Measurements from ENCODE around the gene SDR42E1. TPM values are rescaled to one million over a fixed set of nuclear protein-coding genes. Genes with fewer than 3 reads are reported as not detected.

Gene SDR42E1
- total and polyA plus RNA-seq, 2 of the 13 experiments (the other 11 are each of a cell fraction or from before 2014, with no cell fraction given): 0.01 to 0.13 TPM

GRCh38 chr16:82050909-82051357 lies 39.7 kb upstream of the SDR42E1 start (continued):
- TF ChIP-seq ZNF280D (CRISPR knock-in tag; IDR thresholded peaks at IDR 0.05) (no peak; the same call in 1 of the 2 replicates), ATM (IDR thresholded peaks at IDR 0.05; ENCODE audit: borderline replicate concordance) (no peak), GPN1 (CRISPR knock-in tag; IDR thresholded peaks at IDR 0.05; ENCODE audit: borderline replicate concordance) (no peak), HDAC1 (CRISPR knock-in tag; IDR thresholded peaks at IDR 0.05) (peak; percentile 49; the same call in 1 of the 2 replicates), ZBTB40 (IDR thresholded peaks at IDR 0.05) (no peak), ZBTB40 (CRISPR knock-in tag; IDR thresholded peaks at IDR 0.05) (no peak), ZFYVE20 (CRISPR knock-in tag; IDR thresholded peaks at IDR 0.05; ENCODE audit: borderline replicate concordance, low read depth) (no peak), ZNF383 (CRISPR knock-in tag; IDR thresholded peaks at IDR 0.05; ENCODE audit: borderline replicate concordance) (no peak), ZNF121 (CRISPR knock-in tag; IDR thresholded peaks at IDR 0.05) (no peak), ZNF577 (CRISPR knock-in tag; IDR thresholded peaks at IDR 0.05; ENCODE audit: borderline replicate concordance, low read depth) (no peak), GPBP1L1 (CRISPR knock-in tag; IDR thresholded peaks at IDR 0.05) (no peak), GMEB2 (CRISPR knock-in tag; IDR thresholded peaks at IDR 0.05; ENCODE audit: low read depth) (no peak), REXO4 (CRISPR knock-in tag; IDR thresholded peaks at IDR 0.05; ENCODE audit: borderline replicate concordance) (no peak), CC2D1A (CRISPR knock-in tag; IDR thresholded peaks at IDR 0.05) (no peak)
